Stomach smooth muscle (tissue), 2 donors: ENCODE results near the gene TOR4A.
"Not testable (repeated sequence)": the region's sequence is repeated elsewhere in the genome, so short reads cannot be mapped to it uniquely, and the experiment has no call there.

Experiments used
- H3K27ac ChIP-seq: one replicate; pipeline ENCODE4 v1.7.0; 2013; ENCODE audit warnings: mild to moderate bottlenecking, low read length, inconsistent platforms
- H3K27me3 ChIP-seq, 2 donors: one replicate each; pipeline ENCODE4 v1.7.0; 2013; ENCODE audit warnings: low read length in 2 of 2; ENCODE audit not compliant: insufficient read depth in 2 of 2, control insufficient read depth in 1 of 2
- H3K36me3 ChIP-seq, 2 donors: one replicate each; pipeline ENCODE4 v1.7.0; 2013; ENCODE audit warnings: low read length in 2 of 2; ENCODE audit not compliant: control insufficient read depth in 2 of 2, insufficient read depth in 2 of 2
- H3K4me1 ChIP-seq: one replicate; pipeline ENCODE4 v1.7.0; 2013; ENCODE audit warnings: low read length; ENCODE audit not compliant: control insufficient read depth, insufficient read depth
- H3K4me3 ChIP-seq, 2 donors: one replicate each; pipeline ENCODE4 v1.7.0; 2013; ENCODE audit warnings: low read length in 2 of 2
- H3K9ac ChIP-seq, 2 donors: one replicate each; pipeline ENCODE4 v1.7.0; 2013; ENCODE audit warnings: low read length in 2 of 2, mild to moderate bottlenecking in 1 of 2
- H3K9me3 ChIP-seq, 2 donors: one replicate each; pipeline ENCODE4 v1.7.0; 2013; ENCODE audit warnings: low read length in 2 of 2; ENCODE audit not compliant: control insufficient read depth in 2 of 2
- donor health status: healthy.
- donor health status: Pancreatic carcinoma.

Gene TOR4A

DNA sequence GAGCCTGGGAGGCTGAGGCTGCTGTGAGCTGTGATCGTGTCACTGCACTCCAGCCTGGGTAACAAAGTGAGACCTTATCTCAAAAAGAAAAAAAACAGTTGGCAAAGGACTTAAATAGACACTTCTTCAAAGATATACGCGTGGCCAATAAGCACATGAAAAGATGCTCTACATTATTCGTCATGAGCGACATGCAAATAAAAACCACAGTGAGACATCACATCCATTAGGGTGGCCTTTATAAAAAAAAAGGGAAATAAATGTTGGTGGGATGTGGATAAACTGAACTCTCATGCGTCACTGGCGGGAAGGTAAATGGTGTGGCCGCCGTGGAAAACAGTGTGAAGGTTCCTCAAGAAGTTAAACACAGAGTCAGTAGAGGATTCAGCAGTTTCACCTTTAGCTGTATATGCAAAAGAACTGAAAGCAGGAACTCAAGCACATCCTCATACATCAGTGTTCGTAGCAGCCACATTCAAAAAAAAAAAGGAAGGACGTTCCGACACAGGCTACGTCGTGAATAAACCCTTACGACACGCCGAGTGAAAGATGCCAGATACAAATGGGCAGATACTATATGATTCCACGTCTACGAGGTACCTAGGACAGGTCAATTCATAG, 49.0 kb downstream of the TOR4A start:
- Histone ChIP-seq H3K9me3 (no peaks in the 10 kb centered on the region), H3K4me1 (no peaks in the 10 kb centered on the region), H3K27ac (no peak overlapping the region), H3K27me3 (no peaks in the 10 kb centered on the region), H3K9ac (no peak overlapping the region), H3K4me3 (no peak overlapping the region), H3K36me3 (no peaks in the 10 kb centered on the region)

DNA sequence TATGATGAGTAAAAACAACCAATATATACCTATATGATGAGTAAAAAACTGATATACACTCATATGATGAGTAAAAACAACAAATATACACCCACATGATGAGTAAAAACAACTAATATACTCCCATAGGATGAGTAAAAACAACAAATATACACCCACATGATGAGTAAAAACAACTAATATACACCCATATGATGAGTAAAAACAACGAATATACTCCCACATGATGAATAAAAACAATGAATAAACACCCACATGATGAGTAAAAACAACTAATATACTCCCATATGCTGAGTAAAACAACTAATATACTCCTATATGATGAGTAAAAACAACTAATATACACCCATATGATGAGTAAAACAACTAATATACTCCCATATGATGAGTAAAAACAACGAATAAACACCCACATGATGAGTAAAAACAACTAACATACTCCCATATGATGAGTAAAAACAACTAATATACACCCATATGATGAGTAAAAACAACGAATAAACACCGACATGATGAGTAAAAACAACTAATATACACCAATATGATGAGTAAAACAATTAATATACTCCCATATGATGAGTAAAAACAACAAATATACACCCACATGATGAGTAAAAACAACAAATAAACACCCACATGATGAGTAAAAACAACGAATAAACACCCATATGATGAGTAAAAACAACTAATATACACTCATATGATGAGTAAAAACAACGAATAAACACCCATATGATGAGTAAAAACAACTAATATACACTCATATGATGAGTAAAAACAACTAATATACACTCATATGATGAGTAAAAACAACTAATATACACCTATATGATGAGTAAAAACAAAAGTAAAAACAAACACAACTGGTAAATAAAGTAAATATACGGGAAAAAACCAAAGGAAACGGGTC, 50.4 kb downstream of the TOR4A start:
- H3K4me1 ChIP-seq, H3K27ac ChIP-seq, H3K36me3 ChIP-seq, H3K4me3 ChIP-seq, H3K9me3 ChIP-seq, H3K27me3 ChIP-seq, H3K9ac ChIP-seq: not testable (repeated sequence)

DNA sequence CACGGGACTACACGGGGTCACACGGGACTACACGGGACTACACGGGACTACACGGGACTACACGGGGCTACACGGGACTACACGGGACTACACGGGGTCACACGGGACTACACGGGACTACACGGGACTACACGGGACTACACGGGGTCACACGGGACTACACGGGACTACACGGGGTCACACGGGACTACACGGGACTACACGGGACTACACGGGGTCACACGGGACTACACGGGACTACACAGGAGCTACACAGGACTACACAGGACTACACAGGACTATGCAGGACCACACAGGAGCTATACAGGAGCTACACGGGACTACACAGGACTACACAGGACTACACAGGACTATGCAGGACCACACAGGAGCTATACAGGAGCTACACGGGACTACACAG, 52.1 kb downstream of the TOR4A start:
- not testable (repeated sequence) for H3K9ac ChIP-seq, H3K36me3 ChIP-seq, H3K4me3 ChIP-seq, H3K9me3 ChIP-seq, H3K4me1 ChIP-seq, H3K27ac ChIP-seq, H3K27me3 ChIP-seq

DNA sequence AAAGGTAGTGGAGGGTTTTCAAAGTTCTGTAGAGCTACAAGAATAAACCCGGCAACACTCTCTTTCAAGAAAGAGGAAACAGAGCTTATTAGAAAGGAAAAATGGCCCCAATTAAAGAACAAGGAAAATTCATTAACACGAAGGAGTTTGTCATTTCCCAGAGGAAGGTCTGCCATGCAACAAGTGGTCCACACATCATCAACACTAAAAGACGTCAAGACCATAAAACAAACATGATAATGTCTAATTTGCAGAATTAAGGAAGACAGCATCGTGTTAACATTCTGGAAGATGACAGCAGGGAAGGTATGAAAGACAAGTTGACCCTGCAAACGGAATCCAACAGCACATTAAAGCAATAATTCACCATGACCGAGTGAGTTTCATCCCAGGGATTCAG, 53.2 kb downstream of the TOR4A start:
- Histone ChIP-seq H3K9me3 (no peaks in the 10 kb centered on the region), H3K9ac (no peak overlapping the region), H3K27ac (no peak overlapping the region), H3K4me1 (no peaks in the 10 kb centered on the region), H3K36me3 (no peaks in the 10 kb centered on the region), H3K4me3 (no peak overlapping the region), H3K27me3 (no peaks in the 10 kb centered on the region)

- no peak overlapping the region for H3K9ac ChIP-seq
- no peak overlapping the region for H3K4me3 ChIP-seq
- no peak overlapping the region for H3K27ac ChIP-seq
- H3K4me1 ChIP-seq: no peaks in the 10 kb centered on the region
- H3K27me3 ChIP-seq: no peaks in the 10 kb centered on the region
- no peaks in the 10 kb centered on the region for H3K9me3 ChIP-seq
- no peaks in the 10 kb centered on the region for H3K36me3 ChIP-seq
Observed at GRCh38 chr9:137331929-137332328, 54.4 kb downstream of the TOR4A start.
